ENCODE data around the gene TMEM150B. TPM values are rescaled to one million over a fixed set of nuclear protein-coding genes. Genes with fewer than 3 reads are reported as not detected.

TMEM150B gene
- total and polyA plus RNA-seq, 2 donors (not counting 3 experiments of a cell fraction or from before 2014, with no cell fraction given), result not detected

DNA sequence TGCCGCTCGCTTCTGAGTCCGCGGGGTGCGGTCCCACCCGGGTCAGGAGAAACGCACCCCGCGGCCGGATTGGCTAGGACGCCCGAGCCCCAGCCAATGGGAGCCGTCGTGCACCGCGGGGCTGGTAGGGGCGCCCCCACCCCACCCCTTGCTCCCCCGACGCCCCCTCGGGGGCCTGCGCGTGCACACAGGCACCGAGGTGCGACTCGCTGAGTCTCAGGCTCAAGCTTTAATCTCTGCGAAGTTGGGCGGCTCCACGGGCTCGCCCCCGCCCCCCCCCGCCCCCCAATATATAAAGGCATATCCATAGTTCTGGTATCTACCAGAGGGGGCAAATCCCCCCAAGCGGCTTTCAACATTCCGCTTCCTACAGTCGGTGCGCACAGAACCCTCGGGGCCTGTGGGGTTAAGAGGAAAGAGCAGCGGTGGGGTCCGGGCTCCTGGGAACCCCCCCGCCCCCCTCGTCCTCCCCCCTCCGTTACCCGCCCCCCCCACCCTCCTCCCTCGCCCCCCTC lies 29.6 kb upstream of the TMEM150B start, which contains the start of gene COX6B2:
Gene COX6B2 (minus strand): TSS at position 22 of the 515 bp plus-strand sequence. CDS start 198 bp downstream, outside the sequence.
- Histone ChIP-seq H3K9me3 (replicated peaks; ENCODE audit: control insufficient read depth, insufficient read depth, low read length) (no peaks in the 10 kb centered on the region), H2AFZ (ENCODE audit: low read depth, low read length) (peak within 1 kb of the TSS; percentile 84), H3K4me3 (replicated peaks in 1 of 3; ENCODE audit: insufficient read depth in 1 of 3, low read depth in 1 of 3, low read length in 3 of 3) (peak within 1 kb of the TSS; percentile 8 to 26 (median 22)), H3K4me1 (ENCODE audit: control insufficient read depth, extremely low read depth, insufficient read depth, low read length) (peaks cover 4% of the 10 kb centered on the region), H3K27ac (ENCODE audit: insufficient read depth, low read depth, low read length) (no peak within 1 kb of the TSS), H3K27me3 (ENCODE audit: control insufficient read depth in 2 of 2, insufficient read depth in 2 of 2, low read length in 2 of 2) (peaks cover 26 to 31% of the 10 kb centered on the region in 2 experiments), H3K9me1 (replicated peaks; ENCODE audit: control insufficient read depth, extremely low read depth, insufficient read depth, low read length) (no peaks in the 10 kb centered on the region), H3K36me3 (ENCODE audit: control insufficient read depth in 2 of 2, extremely low read depth in 1 of 2, insufficient read depth in 2 of 2, low read length in 2 of 2) (no peaks in the 10 kb centered on the region), H3K79me2 (ENCODE audit: control insufficient read depth, insufficient read depth, low read length) (no peaks in the 10 kb centered on the region), H4K20me1 (replicated peaks; ENCODE audit: control insufficient read depth, extremely low read depth, insufficient read depth, low read length) (no peaks in the 10 kb centered on the region), H3K4me2 (ENCODE audit: insufficient read depth, low read length) (peak within 1 kb of the TSS; percentile 73), H3K9ac (replicated peaks; ENCODE audit: extremely low read depth, insufficient read depth, low read length) (no peak within 1 kb of the TSS)
- CTCF ChIA-PET, result interaction anchor here (0.6 to 0.9 kb wide), 2 partner anchors 10 to 209 kb away, joined by 3 to 4 read pairs; no protein-coding TSS in a partner anchor
- POLR2A ChIA-PET, result no interaction called here
- BruUV-seq (replicated peaks), result no TSS peak
- no peak for TF ChIP-seq MYC (IDR thresholded peaks at IDR 0.05; ENCODE audit: low read depth, low read length)
- TF ChIP-seq FOS (IDR thresholded peaks at IDR 0.05; ENCODE audit: borderline replicate concordance, insufficient read depth, low read length), result no peak
- no peak for TF ChIP-seq JUN (IDR thresholded peaks at IDR 0.05; ENCODE audit: borderline replicate concordance, insufficient read depth, insufficient read length, low read depth)
- no peak for TF ChIP-seq POLR2A (IDR thresholded peaks at IDR 0.05; ENCODE audit: low read depth, low read length)
- no peak for TF ChIP-seq GATA2 (IDR thresholded peaks at IDR 0.05; ENCODE audit: insufficient read depth, insufficient read length, low read depth, low read length)
- TF ChIP-seq POLR2AphosphoS5 (IDR thresholded peaks at IDR 0.05; ENCODE audit: insufficient read depth, low read depth, low read length), result no peak
- TF ChIP-seq, protein P1, sequence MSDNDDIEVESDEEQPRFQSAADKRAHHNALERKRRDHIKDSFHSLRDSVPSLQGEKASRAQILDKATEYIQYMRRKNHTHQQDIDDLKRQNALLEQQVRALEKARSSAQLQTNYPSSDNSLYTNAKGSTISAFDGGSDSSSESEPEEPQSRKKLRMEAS (IDR thresholded peaks at IDR 0.05; ENCODE audit: insufficient read depth, insufficient read length), result no peak
- TF ChIP-seq, protein P2, sequence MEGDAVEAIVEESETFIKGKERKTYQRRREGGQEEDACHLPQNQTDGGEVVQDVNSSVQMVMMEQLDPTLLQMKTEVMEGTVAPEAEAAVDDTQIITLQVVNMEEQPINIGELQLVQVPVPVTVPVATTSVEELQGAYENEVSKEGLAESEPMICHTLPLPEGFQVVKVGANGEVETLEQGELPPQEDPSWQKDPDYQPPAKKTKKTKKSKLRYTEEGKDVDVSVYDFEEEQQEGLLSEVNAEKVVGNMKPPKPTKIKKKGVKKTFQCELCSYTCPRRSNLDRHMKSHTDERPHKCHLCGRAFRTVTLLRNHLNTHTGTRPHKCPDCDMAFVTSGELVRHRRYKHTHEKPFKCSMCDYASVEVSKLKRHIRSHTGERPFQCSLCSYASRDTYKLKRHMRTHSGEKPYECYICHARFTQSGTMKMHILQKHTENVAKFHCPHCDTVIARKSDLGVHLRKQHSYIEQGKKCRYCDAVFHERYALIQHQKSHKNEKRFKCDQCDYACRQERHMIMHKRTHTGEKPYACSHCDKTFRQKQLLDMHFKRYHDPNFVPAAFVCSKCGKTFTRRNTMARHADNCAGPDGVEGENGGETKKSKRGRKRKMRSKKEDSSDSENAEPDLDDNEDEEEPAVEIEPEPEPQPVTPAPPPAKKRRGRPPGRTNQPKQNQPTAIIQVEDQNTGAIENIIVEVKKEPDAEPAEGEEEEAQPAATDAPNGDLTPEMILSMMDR (IDR thresholded peaks at IDR 0.05; ENCODE audit: extremely low read depth in 1 of 2, insufficient read depth in 1 of 2, low read depth in 1 of 2, low read length in 2 of 2), result no peak
- no peak for TF ChIP-seq EZH2 (IDR thresholded peaks at IDR 0.05; ENCODE audit: borderline replicate concordance, low read depth, low read length, severe bottlenecking)
- dilution Hi-C loops (cut with MboI; ENCODE audit: extremely low pct_ligation_motif_present, low sequenced_read_pairs), result no loop called here
- no peak for DNase-seq (ENCODE audit: low read depth, low spot score)
- intact Hi-C loops (cut with micrococcal nuclease), result no loop called here
- FAIRE-seq, result no peak
